ENCODE measurements around the gene CDIP1.
A peak's percentile ranks its signal among the peaks of the same experiment; 100 is the strongest.

CDIP1 gene

DNA sequence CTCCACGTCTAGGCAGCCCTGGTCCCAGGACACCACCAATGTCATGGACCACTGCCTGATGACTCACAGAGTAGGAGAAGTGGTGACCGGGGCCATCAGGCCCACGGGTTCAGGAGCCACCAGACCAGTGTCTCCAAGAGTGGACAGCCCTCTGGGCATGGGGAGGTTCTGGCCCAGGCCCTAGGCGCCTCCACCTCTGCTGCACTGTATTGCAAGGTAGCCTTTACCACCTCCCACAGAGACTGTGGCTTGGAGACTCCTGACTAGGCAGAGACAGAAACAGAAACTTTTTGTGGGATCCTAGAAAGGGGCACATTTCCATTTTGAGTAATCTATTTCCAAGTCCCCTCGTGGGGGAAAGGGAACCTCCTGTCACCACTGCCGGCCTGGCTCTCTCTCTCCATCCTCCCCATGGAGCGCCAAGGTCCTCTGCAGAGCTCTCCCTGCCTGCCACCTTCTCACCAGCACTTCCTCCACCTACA is 2.9 kb downstream of the CDIP1 start (continued):
- TF ChIP-seq ZNF777 (tag by site-specific recombination; IDR thresholded peaks at IDR 0.05; ENCODE audit: borderline replicate concordance) (no peak), ZNF292 (tag by site-specific recombination; IDR thresholded peaks at IDR 0.05; ENCODE audit: borderline replicate concordance, low read depth) (no peak), ZBTB21 (tag by site-specific recombination; IDR thresholded peaks at IDR 0.05) (no peak), ZSCAN30 (tag by site-specific recombination; IDR thresholded peaks at IDR 0.05) (no peak), YY2 (tag by site-specific recombination; IDR thresholded peaks at IDR 0.05) (no peak), ZFP37 (tag by site-specific recombination; IDR thresholded peaks at IDR 0.05) (no peak), IKZF3 (tag by site-specific recombination; IDR thresholded peaks at IDR 0.05) (no peak)

DNA sequence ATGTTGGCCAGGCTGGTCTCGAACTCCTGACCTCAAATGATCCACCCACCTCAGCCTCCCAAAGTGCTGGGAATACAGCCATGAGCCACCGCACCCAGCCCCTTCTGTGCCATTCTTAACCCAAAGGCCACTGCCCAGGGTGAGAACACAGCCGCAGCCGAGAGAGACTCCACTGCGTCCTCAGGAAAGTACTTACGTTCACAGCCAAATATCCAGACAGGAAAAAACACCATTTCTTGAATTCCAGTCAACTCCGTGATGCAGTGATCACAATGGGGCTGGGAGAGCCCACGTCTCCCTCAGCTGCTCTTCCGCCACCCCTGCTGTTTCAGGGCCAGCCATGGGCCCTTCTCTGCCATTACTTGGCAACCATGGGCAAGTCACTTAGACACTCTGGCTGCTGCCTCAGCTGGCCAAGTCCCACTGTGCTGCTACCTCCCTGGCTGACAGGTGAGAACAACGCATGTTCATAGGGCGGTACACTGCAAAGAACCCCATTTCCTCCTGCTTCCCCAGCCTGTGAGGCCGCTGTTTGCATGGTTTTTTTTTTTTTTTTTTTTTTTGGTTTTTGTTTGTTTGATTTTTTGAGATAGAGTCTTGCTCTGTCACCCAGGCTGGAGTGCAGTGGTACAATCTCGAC is 4.3 kb downstream of the CDIP1 start:
- Histone ChIP-seq H3K9me3 (ENCODE audit: control insufficient read depth, insufficient read depth, low read depth, low read length) (no peaks in the 10 kb centered on the region), H3K27ac (ENCODE audit: extremely low read depth, low read depth, low read length) (no peak overlapping the region), H3K36me3 (ENCODE audit: control insufficient read depth in 2 of 2, insufficient read depth in 1 of 2, low read length in 2 of 2) (peaks cover 0 to 40% of the 10 kb centered on the region in 2 experiments; a peak in 1 of 3 replicates), H3K4me1 (ENCODE audit: control insufficient read depth, insufficient read depth, low read length) (peaks cover under 1% of the 10 kb centered on the region; the same call in 1 of the 2 replicates), H3K4me3 (ENCODE audit: low read depth, low read length) (no peak overlapping the region)
- ChIA-PET POLR2A (interaction anchor here (0.7 kb wide), 1 partner anchor 14 kb away, joined by 4 read pairs; no protein-coding TSS in a partner anchor), CTCF (interaction anchor here (1.2 kb wide), 1 partner anchor 15 kb away, joined by 4 read pairs; no protein-coding TSS in a partner anchor)
- TF ChIP-seq ZNF155 (tag by site-specific recombination; IDR thresholded peaks at IDR 0.05) (no peak), ZNF175 (tag by site-specific recombination; IDR thresholded peaks at IDR 0.05) (no peak), ZNF791 (tag by site-specific recombination; IDR thresholded peaks at IDR 0.05) (no peak), ZNF654 (tag by site-specific recombination; IDR thresholded peaks at IDR 0.05; ENCODE audit: low read depth) (no peak), SP2 (tag by site-specific recombination; IDR thresholded peaks at IDR 0.05) (no peak), ZNF48 (tag by site-specific recombination; IDR thresholded peaks at IDR 0.05) (no peak), ZNF747 (tag by site-specific recombination; IDR thresholded peaks at IDR 0.05) (no peak), ZNF366 (tag by site-specific recombination; conservative IDR thresholded peaks at IDR 0.05) (no peak), ZBTB20 (tag by site-specific recombination; IDR thresholded peaks at IDR 0.05) (no peak), REPIN1 (tag by site-specific recombination; IDR thresholded peaks at IDR 0.05; ENCODE audit: low read depth) (no peak), OVOL3 (tag by site-specific recombination; IDR thresholded peaks at IDR 0.05) (no peak), ZSCAN16 (tag by site-specific recombination; IDR thresholded peaks at IDR 0.05) (no peak), ZNF837 (tag by site-specific recombination; IDR thresholded peaks at IDR 0.05) (no peak)
- TF ChIP-seq, protein P1, sequence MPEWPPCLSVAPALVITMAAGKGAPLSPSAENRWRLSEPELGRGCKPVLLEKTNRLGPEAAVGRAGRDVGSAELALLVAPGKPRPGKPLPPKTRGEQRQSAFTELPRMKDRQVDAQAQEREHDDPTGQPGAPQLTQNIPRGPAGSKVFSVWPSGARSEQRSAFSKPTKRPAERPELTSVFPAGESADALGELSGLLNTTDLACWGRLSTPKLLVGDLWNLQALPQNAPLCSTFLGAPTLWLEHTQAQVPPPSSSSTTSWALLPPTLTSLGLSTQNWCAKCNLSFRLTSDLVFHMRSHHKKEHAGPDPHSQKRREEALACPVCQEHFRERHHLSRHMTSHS (tag by site-specific recombination; IDR thresholded peaks at IDR 0.05) = no peak
- TF ChIP-seq, protein P2, sequence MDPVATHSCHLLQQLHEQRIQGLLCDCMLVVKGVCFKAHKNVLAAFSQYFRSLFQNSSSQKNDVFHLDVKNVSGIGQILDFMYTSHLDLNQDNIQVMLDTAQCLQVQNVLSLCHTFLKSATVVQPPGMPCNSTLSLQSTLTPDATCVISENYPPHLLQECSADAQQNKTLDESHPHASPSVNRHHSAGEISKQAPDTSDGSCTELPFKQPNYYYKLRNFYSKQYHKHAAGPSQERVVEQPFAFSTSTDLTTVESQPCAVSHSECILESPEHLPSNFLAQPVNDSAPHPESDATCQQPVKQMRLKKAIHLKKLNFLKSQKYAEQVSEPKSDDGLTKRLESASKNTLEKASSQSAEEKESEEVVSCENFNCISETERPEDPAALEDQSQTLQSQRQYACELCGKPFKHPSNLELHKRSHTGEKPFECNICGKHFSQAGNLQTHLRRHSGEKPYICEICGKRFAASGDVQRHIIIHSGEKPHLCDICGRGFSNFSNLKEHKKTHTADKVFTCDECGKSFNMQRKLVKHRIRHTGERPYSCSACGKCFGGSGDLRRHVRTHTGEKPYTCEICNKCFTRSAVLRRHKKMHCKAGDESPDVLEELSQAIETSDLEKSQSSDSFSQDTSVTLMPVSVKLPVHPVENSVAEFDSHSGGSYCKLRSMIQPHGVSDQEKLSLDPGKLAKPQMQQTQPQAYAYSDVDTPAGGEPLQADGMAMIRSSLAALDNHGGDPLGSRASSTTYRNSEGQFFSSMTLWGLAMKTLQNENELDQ (tag by site-specific recombination; IDR thresholded peaks at IDR 0.05; ENCODE audit: low read depth) = no peak
- TF ChIP-seq, protein P3, sequence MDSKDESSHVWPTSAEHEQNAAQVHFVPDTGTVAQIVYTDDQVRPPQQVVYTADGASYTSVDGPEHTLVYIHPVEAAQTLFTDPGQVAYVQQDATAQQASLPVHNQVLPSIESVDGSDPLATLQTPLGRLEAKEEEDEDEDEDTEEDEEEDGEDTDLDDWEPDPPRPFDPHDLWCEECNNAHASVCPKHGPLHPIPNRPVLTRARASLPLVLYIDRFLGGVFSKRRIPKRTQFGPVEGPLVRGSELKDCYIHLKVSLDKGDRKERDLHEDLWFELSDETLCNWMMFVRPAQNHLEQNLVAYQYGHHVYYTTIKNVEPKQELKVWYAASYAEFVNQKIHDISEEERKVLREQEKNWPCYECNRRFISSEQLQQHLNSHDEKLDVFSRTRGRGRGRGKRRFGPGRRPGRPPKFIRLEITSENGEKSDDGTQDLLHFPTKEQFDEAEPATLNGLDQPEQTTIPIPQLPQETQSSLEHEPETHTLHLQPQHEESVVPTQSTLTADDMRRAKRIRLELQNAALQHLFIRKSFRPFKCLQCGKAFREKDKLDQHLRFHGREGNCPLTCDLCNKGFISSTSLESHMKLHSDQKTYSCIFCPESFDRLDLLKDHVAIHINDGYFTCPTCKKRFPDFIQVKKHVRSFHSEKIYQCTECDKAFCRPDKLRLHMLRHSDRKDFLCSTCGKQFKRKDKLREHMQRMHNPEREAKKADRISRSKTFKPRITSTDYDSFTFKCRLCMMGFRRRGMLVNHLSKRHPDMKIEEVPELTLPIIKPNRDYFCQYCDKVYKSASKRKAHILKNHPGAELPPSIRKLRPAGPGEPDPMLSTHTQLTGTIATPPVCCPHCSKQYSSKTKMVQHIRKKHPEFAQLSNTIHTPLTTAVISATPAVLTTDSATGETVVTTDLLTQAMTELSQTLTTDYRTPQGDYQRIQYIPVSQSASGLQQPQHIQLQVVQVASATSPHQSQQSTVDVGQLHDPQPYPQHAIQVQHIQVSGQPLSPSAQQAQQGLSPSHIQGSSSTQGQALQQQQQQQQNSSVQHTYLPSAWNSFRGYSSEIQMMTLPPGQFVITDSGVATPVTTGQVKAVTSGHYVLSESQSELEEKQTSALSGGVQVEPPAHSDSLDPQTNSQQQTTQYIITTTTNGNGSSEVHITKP (tag by site-specific recombination; IDR thresholded peaks at IDR 0.05) = peak; percentile 32; the same call in 1 of the 2 replicates
- TF ChIP-seq, protein P4, sequence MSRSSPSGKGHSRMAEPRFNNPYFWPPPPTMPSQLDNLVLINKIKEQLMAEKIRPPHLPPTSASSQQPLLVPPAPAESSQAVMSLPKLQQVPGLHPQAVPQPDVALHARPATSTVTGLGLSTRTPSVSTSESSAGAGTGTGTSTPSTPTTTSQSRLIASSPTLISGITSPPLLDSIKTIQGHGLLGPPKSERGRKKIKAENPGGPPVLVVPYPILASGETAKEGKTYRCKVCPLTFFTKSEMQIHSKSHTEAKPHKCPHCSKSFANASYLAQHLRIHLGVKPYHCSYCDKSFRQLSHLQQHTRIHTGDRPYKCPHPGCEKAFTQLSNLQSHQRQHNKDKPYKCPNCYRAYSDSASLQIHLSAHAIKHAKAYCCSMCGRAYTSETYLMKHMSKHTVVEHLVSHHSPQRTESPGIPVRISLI (tag by site-specific recombination; IDR thresholded peaks at IDR 0.05) = peak; percentile 45; the same call in 1 of the 2 replicates
